ENCODE results near the gene SLC1A5.

SLC1A5 gene

DNA sequence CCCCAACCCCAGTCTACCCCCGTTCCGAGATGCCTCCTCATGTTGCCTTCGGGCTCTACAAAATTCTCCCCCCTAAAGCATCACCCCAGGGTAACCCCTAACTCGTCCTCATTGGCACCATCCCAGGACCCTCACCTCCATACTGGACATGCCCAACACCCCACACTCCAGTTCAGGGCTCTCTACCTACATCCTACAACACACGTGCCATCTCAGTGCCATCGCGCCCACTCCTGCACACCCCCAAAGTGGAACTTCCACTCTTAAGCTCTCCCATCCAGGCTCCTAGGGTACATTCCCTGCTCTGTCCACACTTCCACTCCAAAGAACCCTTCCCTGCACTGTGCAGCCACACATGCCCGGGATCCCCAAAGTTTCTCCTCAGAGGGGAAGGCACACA lies 43.4 kb downstream of the SLC1A5 start:
- Histone ChIP-seq H3K4me1 (ENCODE audit: control insufficient read depth in 5 of 5, insufficient read depth in 5 of 5, low read length in 5 of 5) (peaks cover 7 to 53% (median 42%) of the 10 kb centered on the region in 5 donors), H3K27ac (ENCODE audit: low read depth, low read length) (peak overlapping the region; percentile 46), H3K27me3 (ENCODE audit: control insufficient read depth in 5 of 5, insufficient read depth in 4 of 5, low read length in 5 of 5) (no peaks in the 10 kb centered on the region), H3K4me3 (ENCODE audit: low read depth in 1 of 5, low read length in 5 of 5) (peak overlapping the region; percentile 82 to 95 (median 89)), H3K9ac (ENCODE audit: low read length in 5 of 5) (peak overlapping the region; percentile 84 to 97 (median 93)), H3K9me3 (ENCODE audit: control insufficient read depth in 5 of 5, low read length in 5 of 5) (no peaks in the 10 kb centered on the region), H3K36me3 (ENCODE audit: control insufficient read depth in 5 of 5, insufficient read depth in 5 of 5, low read length in 5 of 5) (peaks cover 0 to 6% (median 4%) of the 10 kb centered on the region in 5 donors)

DNA sequence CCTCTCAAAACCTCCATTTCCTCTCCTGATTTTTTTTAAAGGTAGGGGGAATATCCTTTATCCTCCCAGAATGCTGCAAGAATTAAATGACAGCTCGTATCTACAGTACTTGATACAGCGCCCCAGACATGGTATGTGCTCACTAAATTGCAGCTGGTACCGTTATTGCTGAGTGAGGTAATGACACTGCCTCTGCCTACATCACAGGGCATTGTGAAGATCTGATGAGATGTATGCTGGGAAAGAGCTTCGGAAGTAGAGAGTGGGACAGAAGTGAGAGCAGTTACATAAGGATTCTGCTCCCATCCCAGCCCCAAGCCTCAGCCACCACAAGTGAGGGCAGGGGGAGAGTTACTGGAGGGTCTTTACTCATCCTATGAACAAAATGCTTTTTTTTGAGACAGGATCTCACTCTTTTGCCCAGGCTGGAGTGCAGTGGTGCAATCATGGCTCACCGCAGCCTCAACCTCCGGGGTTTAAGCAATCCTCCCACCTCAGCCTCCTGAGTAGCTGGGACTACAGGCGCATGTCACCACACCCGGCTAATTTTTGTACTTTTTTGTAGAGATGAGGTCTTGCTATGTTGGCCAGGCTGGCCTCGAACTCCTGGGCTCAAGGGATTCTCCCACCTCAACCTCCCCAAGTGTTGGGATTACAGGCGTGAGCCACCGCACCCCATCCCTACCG lies 44.2 kb downstream of the SLC1A5 start:
- H3K4me3 ChIP-seq (ENCODE audit: low read depth in 1 of 5, low read length in 5 of 5) = peak overlapping the region in 4 of 5 donors; percentile 36 to 95 (median 88)
- H3K36me3 ChIP-seq (ENCODE audit: control insufficient read depth in 5 of 5, insufficient read depth in 5 of 5, low read length in 5 of 5) = peaks cover 0 to 10% (median 4%) of the 10 kb centered on the region in 5 donors
- H3K27me3 ChIP-seq (ENCODE audit: control insufficient read depth in 5 of 5, insufficient read depth in 4 of 5, low read length in 5 of 5) = no peaks in the 10 kb centered on the region
- H3K27ac ChIP-seq (ENCODE audit: low read depth, low read length) = no peak overlapping the region
- peaks cover 9 to 58% (median 49%) of the 10 kb centered on the region in 5 donors for H3K4me1 ChIP-seq (ENCODE audit: control insufficient read depth in 5 of 5, insufficient read depth in 5 of 5, low read length in 5 of 5)
- no peaks in the 10 kb centered on the region for H3K9me3 ChIP-seq (ENCODE audit: control insufficient read depth in 5 of 5, low read length in 5 of 5)
- H3K9ac ChIP-seq (ENCODE audit: low read length in 5 of 5) = peak overlapping the region in 1 of 5 donors; percentile 96

DNA sequence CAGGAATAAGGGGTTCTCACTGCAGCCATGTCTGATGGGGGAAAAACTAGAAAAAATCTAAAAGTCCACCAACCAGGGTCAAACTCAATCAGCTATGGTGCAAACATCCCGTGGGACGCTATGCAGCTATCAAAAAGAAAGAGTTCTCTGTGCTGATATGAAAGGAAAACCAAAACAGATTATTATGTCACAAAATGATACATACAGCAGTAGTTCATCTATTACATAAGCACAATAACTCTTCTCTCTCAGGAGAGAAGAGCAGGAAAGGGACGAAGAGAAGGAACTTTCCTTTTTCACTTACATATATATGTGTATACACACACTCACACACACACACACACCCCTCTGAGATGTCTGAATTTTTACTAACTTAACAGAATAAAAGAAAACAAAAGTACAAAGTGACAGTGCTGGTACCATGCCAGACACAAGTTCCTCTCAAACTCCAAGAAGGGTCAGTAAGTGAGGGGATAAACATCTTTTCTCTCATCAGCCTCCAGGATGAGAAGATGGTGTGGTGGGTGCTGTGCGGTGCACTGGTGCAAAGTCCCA lies 45.4 kb downstream of the SLC1A5 start:
- H3K27me3 ChIP-seq (ENCODE audit: control insufficient read depth in 5 of 5, insufficient read depth in 4 of 5, low read length in 5 of 5) = no peaks in the 10 kb centered on the region
- no peak overlapping the region for H3K27ac ChIP-seq (ENCODE audit: low read depth, low read length)
- H3K36me3 ChIP-seq (ENCODE audit: control insufficient read depth in 5 of 5, insufficient read depth in 5 of 5, low read length in 5 of 5) = peaks cover 0 to 17% (median 10%) of the 10 kb centered on the region in 5 donors
- no peak overlapping the region for H3K4me3 ChIP-seq (ENCODE audit: low read depth in 1 of 5, low read length in 5 of 5)
- no peaks in the 10 kb centered on the region for H3K9me3 ChIP-seq (ENCODE audit: control insufficient read depth in 5 of 5, low read length in 5 of 5)
- peaks cover 9 to 64% (median 55%) of the 10 kb centered on the region in 5 donors for H3K4me1 ChIP-seq (ENCODE audit: control insufficient read depth in 5 of 5, insufficient read depth in 5 of 5, low read length in 5 of 5)
- peak overlapping the region in 1 of 5 donors; percentile 47 for H3K9ac ChIP-seq (ENCODE audit: low read length in 5 of 5)

DNA sequence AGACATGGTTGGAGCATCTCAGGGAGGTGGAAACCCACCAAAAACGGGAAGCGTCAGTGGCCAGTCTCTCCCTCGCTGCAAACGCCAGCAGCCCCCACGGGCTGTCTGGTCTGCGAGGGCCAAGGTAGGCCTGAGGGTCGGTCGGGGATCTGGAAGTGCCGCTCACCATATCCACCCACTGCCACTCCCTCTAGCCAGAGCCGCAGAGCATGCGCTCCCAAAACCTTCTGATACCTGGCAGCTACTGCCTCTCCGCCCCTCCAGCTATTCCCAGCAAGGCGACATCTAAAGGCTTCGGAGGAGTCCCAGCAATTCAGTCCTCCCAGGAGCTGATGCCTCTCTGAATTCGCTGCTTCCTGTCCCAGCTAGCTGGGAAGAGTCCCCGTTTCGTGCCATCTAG lies 46.9 kb downstream of the SLC1A5 start:
- Histone ChIP-seq H3K4me3 (ENCODE audit: low read depth in 1 of 5, low read length in 5 of 5) (no peak overlapping the region), H3K27me3 (ENCODE audit: control insufficient read depth in 5 of 5, insufficient read depth in 4 of 5, low read length in 5 of 5) (no peaks in the 10 kb centered on the region), H3K4me1 (ENCODE audit: control insufficient read depth in 5 of 5, insufficient read depth in 5 of 5, low read length in 5 of 5) (peaks cover 14 to 70% (median 63%) of the 10 kb centered on the region in 5 donors), H3K27ac (ENCODE audit: low read depth, low read length) (no peak overlapping the region), H3K36me3 (ENCODE audit: control insufficient read depth in 5 of 5, insufficient read depth in 5 of 5, low read length in 5 of 5) (peaks cover 0 to 27% (median 26%) of the 10 kb centered on the region in 5 donors), H3K9me3 (ENCODE audit: control insufficient read depth in 5 of 5, low read length in 5 of 5) (no peaks in the 10 kb centered on the region), H3K9ac (ENCODE audit: low read length in 5 of 5) (no peak overlapping the region)

DNA sequence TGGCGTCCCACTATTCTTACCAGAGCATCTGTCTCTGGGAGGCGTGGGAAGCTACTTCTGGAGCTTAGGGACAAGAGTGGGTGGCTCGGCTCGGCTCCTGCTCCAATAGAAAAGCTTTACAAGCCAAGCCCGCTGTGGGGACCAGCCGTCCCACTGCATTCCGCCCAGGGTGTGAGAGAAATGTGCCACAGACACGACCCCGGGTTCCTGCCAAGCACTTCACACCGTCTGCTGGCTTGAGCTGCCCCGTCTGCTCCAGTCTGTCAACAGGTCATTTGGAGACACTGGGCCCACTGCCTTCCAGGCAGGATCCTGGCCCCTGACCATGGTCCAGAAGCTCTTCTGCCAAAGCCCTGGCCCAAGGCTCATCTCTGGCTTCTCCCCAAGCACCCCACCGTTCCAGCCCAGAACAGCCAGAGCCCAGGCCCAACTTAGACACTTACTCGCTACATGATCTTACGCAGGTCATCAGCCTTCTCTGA lies 49.1 kb downstream of the SLC1A5 start:
- peaks cover 0 to 28% (median 26%) of the 10 kb centered on the region in 5 donors for H3K36me3 ChIP-seq (ENCODE audit: control insufficient read depth in 5 of 5, insufficient read depth in 5 of 5, low read length in 5 of 5)
- H3K4me1 ChIP-seq (ENCODE audit: control insufficient read depth in 5 of 5, insufficient read depth in 5 of 5, low read length in 5 of 5) = peaks cover 7 to 58% (median 52%) of the 10 kb centered on the region in 5 donors
- peak overlapping the region in 3 of 5 donors; percentile 2 to 35 (median 26) for H3K9ac ChIP-seq (ENCODE audit: low read length in 5 of 5)
- peak overlapping the region; percentile 23 for H3K27ac ChIP-seq (ENCODE audit: low read depth, low read length)
- no peaks in the 10 kb centered on the region for H3K9me3 ChIP-seq (ENCODE audit: control insufficient read depth in 5 of 5, low read length in 5 of 5)
- H3K4me3 ChIP-seq (ENCODE audit: low read depth in 1 of 5, low read length in 5 of 5) = no peak overlapping the region
- H3K27me3 ChIP-seq (ENCODE audit: control insufficient read depth in 5 of 5, insufficient read depth in 4 of 5, low read length in 5 of 5) = no peaks in the 10 kb centered on the region

DNA sequence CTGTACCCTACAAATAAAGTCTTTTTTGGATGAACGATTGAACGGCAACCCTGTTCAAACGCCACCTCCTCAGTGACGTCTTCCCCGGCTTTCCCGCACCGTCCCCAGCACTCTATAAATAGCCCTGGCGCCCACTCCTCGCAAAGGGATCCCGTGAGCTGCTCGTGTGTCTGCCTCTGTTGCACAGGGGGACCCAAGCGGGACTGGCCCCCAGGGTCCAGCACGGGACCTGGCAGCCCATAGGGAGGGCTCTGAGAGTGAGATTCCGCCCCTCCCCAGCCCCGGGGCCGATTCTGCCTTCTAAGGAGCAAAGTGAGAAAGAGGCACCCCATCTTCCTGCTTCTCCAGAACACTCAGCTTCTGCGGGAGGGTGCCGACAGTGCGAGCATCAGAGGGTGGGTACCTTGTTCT lies 50.6 kb downstream of the SLC1A5 start:
- H3K4me3 ChIP-seq (ENCODE audit: low read depth in 1 of 5, low read length in 5 of 5) = no peak overlapping the region
- peaks cover 0 to 43% (median 40%) of the 10 kb centered on the region in 5 donors for H3K36me3 ChIP-seq (ENCODE audit: control insufficient read depth in 5 of 5, insufficient read depth in 5 of 5, low read length in 5 of 5)
- H3K27ac ChIP-seq (ENCODE audit: low read depth, low read length) = no peak overlapping the region
- H3K9ac ChIP-seq (ENCODE audit: low read length in 5 of 5) = no peak overlapping the region
- H3K4me1 ChIP-seq (ENCODE audit: control insufficient read depth in 5 of 5, insufficient read depth in 5 of 5, low read length in 5 of 5) = peaks cover 7 to 55% (median 46%) of the 10 kb centered on the region in 5 donors
- no peaks in the 10 kb centered on the region for H3K27me3 ChIP-seq (ENCODE audit: control insufficient read depth in 5 of 5, insufficient read depth in 4 of 5, low read length in 5 of 5)
- H3K9me3 ChIP-seq (ENCODE audit: control insufficient read depth in 5 of 5, low read length in 5 of 5) = no peaks in the 10 kb centered on the region

DNA sequence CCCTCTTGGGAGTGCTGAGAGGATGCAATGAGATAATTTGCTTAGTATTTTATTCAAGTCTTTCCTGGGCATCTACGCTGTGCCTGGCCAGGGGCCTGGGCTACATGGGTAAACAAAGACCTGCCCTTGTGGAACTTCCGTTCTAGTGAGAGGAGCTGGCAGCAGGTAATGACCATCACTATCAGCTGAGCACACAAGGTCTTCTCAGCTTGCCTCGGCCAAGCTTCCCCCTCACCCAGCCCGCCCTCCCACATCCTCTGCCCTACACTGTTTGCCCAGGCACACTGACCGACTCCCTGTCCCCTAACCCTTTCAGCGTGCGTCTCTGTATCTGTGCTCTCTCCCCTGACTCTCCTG lies 51.1 kb downstream of the SLC1A5 start:
- H3K36me3 ChIP-seq (ENCODE audit: control insufficient read depth in 5 of 5, insufficient read depth in 5 of 5, low read length in 5 of 5) = peaks cover 0 to 48% (median 45%) of the 10 kb centered on the region in 5 donors
- H3K9ac ChIP-seq (ENCODE audit: low read length in 5 of 5) = no peak overlapping the region
- no peak overlapping the region for H3K4me3 ChIP-seq (ENCODE audit: low read depth in 1 of 5, low read length in 5 of 5)
- peak overlapping the region; percentile 50 for H3K27ac ChIP-seq (ENCODE audit: low read depth, low read length)
- no peaks in the 10 kb centered on the region for H3K9me3 ChIP-seq (ENCODE audit: control insufficient read depth in 5 of 5, low read length in 5 of 5)
- peaks cover 7 to 57% (median 51%) of the 10 kb centered on the region in 5 donors for H3K4me1 ChIP-seq (ENCODE audit: control insufficient read depth in 5 of 5, insufficient read depth in 5 of 5, low read length in 5 of 5)
- no peaks in the 10 kb centered on the region for H3K27me3 ChIP-seq (ENCODE audit: control insufficient read depth in 5 of 5, insufficient read depth in 4 of 5, low read length in 5 of 5)

DNA sequence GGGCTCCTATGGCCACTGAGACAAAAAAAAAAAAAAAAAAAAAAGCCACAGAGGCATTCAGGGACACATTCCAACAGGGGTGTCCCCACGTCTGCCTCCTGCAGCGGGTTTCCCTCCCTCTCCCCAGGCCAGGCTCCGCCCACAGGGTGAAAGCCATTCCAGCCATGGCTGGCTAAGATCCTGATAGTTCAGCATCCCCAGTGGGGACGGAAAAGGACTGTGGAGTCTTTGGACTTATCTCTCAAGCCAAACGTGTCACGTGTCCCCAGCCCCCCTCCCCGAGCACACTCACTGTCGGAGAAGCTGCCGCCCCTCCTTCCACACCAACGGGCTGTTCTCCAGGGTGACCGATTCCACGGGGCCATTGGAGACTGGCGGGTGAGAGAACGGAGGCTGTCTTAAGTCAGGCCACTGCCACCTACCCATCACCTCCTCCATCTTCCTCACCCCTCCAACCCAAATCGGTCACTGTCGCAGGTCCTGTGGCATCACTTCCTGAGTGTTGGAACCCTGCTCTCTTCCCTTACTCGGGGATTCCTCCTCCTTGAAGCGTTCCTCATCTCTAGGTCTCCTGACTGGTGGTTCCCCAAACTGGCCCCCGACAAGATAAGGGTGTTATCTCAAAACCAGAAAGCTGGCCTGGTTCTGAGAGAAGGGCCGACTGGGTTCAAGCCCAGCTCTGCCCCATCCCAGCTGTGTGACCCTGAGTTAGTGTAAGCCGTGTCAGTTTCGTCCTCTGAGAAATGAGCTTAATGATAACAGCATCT lies 51.7 kb downstream of the SLC1A5 start:
- Histone ChIP-seq H3K27me3 (ENCODE audit: control insufficient read depth in 5 of 5, insufficient read depth in 4 of 5, low read length in 5 of 5) (no peaks in the 10 kb centered on the region), H3K27ac (ENCODE audit: low read depth, low read length) (peak overlapping the region; percentile 50), H3K9me3 (ENCODE audit: control insufficient read depth in 5 of 5, low read length in 5 of 5) (no peaks in the 10 kb centered on the region), H3K36me3 (ENCODE audit: control insufficient read depth in 5 of 5, insufficient read depth in 5 of 5, low read length in 5 of 5) (peaks cover 0 to 53% (median 47%) of the 10 kb centered on the region in 5 donors), H3K4me3 (ENCODE audit: low read depth in 1 of 5, low read length in 5 of 5) (no peak overlapping the region), H3K9ac (ENCODE audit: low read length in 5 of 5) (no peak overlapping the region), H3K4me1 (ENCODE audit: control insufficient read depth in 5 of 5, insufficient read depth in 5 of 5, low read length in 5 of 5) (peaks cover 7 to 58% (median 53%) of the 10 kb centered on the region in 5 donors)

DNA sequence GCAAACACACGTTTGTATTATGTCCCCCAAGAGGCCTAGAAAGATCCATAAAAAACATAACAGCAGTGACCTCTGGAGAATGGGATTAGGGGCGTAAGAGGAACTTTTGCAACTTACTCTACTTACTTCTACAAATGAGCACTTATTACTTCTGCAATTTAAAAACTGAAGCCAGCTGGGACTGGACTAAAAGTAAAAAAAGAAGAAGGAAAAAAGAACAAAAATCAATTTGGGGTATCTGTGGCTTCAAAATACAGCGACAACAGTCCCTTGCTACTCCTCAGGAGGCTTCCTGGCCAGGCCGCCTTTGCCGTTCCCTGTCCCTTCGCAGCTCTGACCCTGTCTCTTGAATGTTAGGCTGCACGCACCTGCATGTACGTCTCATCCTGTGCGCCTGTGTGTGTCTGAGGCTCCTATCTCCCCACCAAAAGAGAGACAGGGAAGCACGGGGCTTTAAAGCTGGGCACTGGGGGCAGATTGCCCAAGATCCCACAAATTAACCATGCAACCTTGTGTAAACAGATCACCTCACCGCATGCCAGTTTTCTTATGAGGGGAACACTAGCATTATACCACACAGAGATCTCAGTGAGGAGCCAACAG lies 54.6 kb downstream of the SLC1A5 start:
- H3K4me3 ChIP-seq (ENCODE audit: low read depth in 1 of 5, low read length in 5 of 5) = no peak overlapping the region
- no peak overlapping the region for H3K27ac ChIP-seq (ENCODE audit: low read depth, low read length)
- peaks cover 6 to 59% (median 44%) of the 10 kb centered on the region in 5 donors for H3K4me1 ChIP-seq (ENCODE audit: control insufficient read depth in 5 of 5, insufficient read depth in 5 of 5, low read length in 5 of 5)
- H3K9ac ChIP-seq (ENCODE audit: low read length in 5 of 5) = no peak overlapping the region
- no peaks in the 10 kb centered on the region for H3K9me3 ChIP-seq (ENCODE audit: control insufficient read depth in 5 of 5, low read length in 5 of 5)
- H3K36me3 ChIP-seq (ENCODE audit: control insufficient read depth in 5 of 5, insufficient read depth in 5 of 5, low read length in 5 of 5) = peaks cover 0 to 77% (median 69%) of the 10 kb centered on the region in 5 donors
- no peaks in the 10 kb centered on the region for H3K27me3 ChIP-seq (ENCODE audit: control insufficient read depth in 5 of 5, insufficient read depth in 4 of 5, low read length in 5 of 5)
